Left lung (tissue), 10 donors: ENCODE measurements around the gene NOTCH1. TPM values are rescaled to one million over a fixed set of nuclear protein-coding genes. Genes with fewer than 3 reads are reported as not detected.

ENCODE experiments used
- ATAC-seq: fragments of 200-7000 bp; cut with Tn5 transposase; one replicate; pipeline ENCODE4 v1.9.1; 2020; ENCODE audit warnings: moderate library complexity
- DNase-seq, 4 donors: peaks; one replicate each; pipeline ENCODE4 v3.0.0-alpha.2; 2013 to 2020
- H3K27ac ChIP-seq, 2 donors: fragments of 200-600 bp; sonication (generic) in 1 of 2; one replicate each; pipeline versions ENCODE4 v1.5.0 to v1.8.0; 2020 to 2021
- H3K27me3 ChIP-seq, 2 donors: fragments of 200-600 bp; sonication (generic) in 1 of 2; one replicate each; pipeline versions ENCODE4 v1.5.0 to v1.8.0; 2020 to 2021
- H3K36me3 ChIP-seq, 2 donors: fragments of 200-600 bp; sonication (generic) in 1 of 2; one replicate each; pipeline versions ENCODE4 v1.5.0 to v1.8.0; 2020 to 2021
- H3K4me1 ChIP-seq, 2 donors: fragments of 200-600 bp; one replicate each; pipeline ENCODE4 v1.8.0; 2021
- H3K4me3 ChIP-seq, 2 donors: fragments of 200-600 bp; sonication (generic) in 1 of 2; one replicate each; pipeline versions ENCODE4 v1.5.0 to v1.8.0; 2020 to 2021; ENCODE audit warnings: mild to moderate bottlenecking in 1 of 2
- H3K9me3 ChIP-seq, 2 donors: fragments of 200-600 bp; sonication (generic) in 1 of 2; one replicate each; pipeline versions ENCODE4 v1.5.0 to v1.8.0; 2020 to 2021
- CTCF ChIP-seq, 2 donors: fragments of 200-600 bp; sonication (generic) in 1 of 2; IDR thresholded peaks; one replicate each; pipeline versions ENCODE4 v1.5.0 to v1.8.0; 2021; ENCODE audit warnings: antibody characterized with exemption in 2 of 2
- intact Hi-C, 2 donors: fragments of 100-400 bp; cut with DNase I; formaldehyde crosslinking; loops; one replicate each; pipeline versions ENCODE4 v1.11.2 to v1.14.2; 2022
- polyA plus RNA-seq, 6 donors: library from polyadenylated mRNA; unstranded; fragments of 120-200 nt; gene quantifications; one replicate each; pipeline ENCODE4 v1.2.1, GENCODE V29; 2013; ENCODE audit not compliant: insufficient read length in 6 of 6
- total RNA-seq, 2 donors: library from RNA; stranded (reverse); fragmentation: NEBNext Ultra II Directional; extraction: Animal tissue kit (Norgen Biotek cat#: 25700); gene quantifications; one replicate each; pipeline ENCODE4 v1.2.1, GENCODE V29; 2021
- donor health status: DM: no; HTN: yes; CAD: no.
- donor health status: DM: no; HTN: no; CAD: no.

Gene NOTCH1
- total and polyA plus RNA-seq, 8 donors: 21.7 to 102 (median 33.7) TPM

GRCh38 chr9:136572003-136572827 is 26.4 kb upstream of the NOTCH1 start:
- no peak overlapping the region for H3K4me3 ChIP-seq
- peak in 1 of 4 donors; percentile 62 for DNase-seq
- intact Hi-C loops: no loop called here
- no peak for ATAC-seq
- no peaks in the 10 kb centered on the region for H3K27me3 ChIP-seq
- H3K27ac ChIP-seq: no peak overlapping the region
- no peaks in the 10 kb centered on the region for H3K9me3 ChIP-seq
- H3K36me3 ChIP-seq: no peaks in the 10 kb centered on the region
- peaks cover 20 to 40% of the 10 kb centered on the region in 2 donors for H3K4me1 ChIP-seq
- TF ChIP-seq CTCF (IDR thresholded peaks at IDR 0.05): no peak

GRCh38 chr9:136571531-136571930 is 25.7 kb upstream of the NOTCH1 start:
- peak in 1 of 4 donors; percentile 49 for DNase-seq
- H3K27me3 ChIP-seq: no peaks in the 10 kb centered on the region
- no peak for ATAC-seq
- no peak overlapping the region for H3K27ac ChIP-seq
- no peaks in the 10 kb centered on the region for H3K36me3 ChIP-seq
- no peak overlapping the region for H3K4me3 ChIP-seq
- intact Hi-C loops: no loop called here
- no peaks in the 10 kb centered on the region for H3K9me3 ChIP-seq
- no peak for TF ChIP-seq CTCF (IDR thresholded peaks at IDR 0.05)
- peaks cover 20 to 44% of the 10 kb centered on the region in 2 donors for H3K4me1 ChIP-seq

GRCh38 chr9:136570916-136571315 is 25.1 kb upstream of the NOTCH1 start:
- no peaks in the 10 kb centered on the region for H3K27me3 ChIP-seq
- H3K4me3 ChIP-seq: no peak overlapping the region
- H3K9me3 ChIP-seq: no peaks in the 10 kb centered on the region
- no peak for ATAC-seq
- peaks cover 20 to 44% of the 10 kb centered on the region in 2 donors for H3K4me1 ChIP-seq
- intact Hi-C loops: no loop called here
- no peaks in the 10 kb centered on the region for H3K36me3 ChIP-seq
- no peak for TF ChIP-seq CTCF (IDR thresholded peaks at IDR 0.05)
- no peak overlapping the region for H3K27ac ChIP-seq
- peak in 1 of 4 donors; percentile 76 for DNase-seq

GRCh38 chr9:136570191-136570845 is 24.5 kb upstream of the NOTCH1 start:
- intact Hi-C loops: no loop called here

More at GRCh38 chr9:136570191-136570845, 24.5 kb upstream of the NOTCH1 start:
- H3K27me3 ChIP-seq: no peaks in the 10 kb centered on the region
- no peak overlapping the region for H3K4me3 ChIP-seq
- peaks cover 20 to 49% of the 10 kb centered on the region in 2 donors for H3K4me1 ChIP-seq
- ATAC-seq (no peak), DNase-seq (peak in 1 of 4 donors; percentile 45)
- H3K27ac ChIP-seq: no peak overlapping the region
- TF ChIP-seq CTCF (IDR thresholded peaks at IDR 0.05): no peak
- H3K9me3 ChIP-seq: no peaks in the 10 kb centered on the region
- no peaks in the 10 kb centered on the region for H3K36me3 ChIP-seq
